SH-SY5Y (cell line): ENCODE measurements around the gene BCL2A1.

ENCODE experiments used
- GATA2 ChIP-seq: IDR thresholded peaks from 2 replicates; pipeline ENCODE4 v1.6.1; 2011; ENCODE audit warnings: mild to moderate bottlenecking, low read depth, low read length
- GATA3 ChIP-seq: IDR thresholded peaks from 2 replicates; pipeline ENCODE4 v1.6.1; 2011; ENCODE audit warnings: low read depth, mild to moderate bottlenecking, low read length, moderate library complexity

DNA sequence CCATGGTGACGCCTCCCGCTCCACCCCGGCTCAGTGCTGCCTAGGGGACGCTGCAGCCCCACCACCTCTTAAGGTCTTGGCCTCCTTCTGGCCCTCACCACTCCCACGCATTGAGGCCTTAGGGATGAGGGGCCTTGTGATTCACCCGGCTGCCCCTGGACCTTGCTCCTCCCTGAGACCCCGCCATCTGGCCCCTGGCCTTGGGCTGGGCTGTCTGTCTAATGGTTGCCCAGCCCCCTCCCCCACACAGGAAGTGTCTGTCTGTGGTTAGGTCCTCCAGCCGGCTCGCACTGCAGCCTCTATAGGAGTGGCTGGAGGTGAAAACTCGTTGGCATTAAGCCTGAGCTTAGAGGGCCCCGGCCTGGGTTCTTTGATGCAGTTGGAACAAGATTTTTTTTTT lies 52.7 kb downstream of the BCL2A1 start:
- TF ChIP-seq GATA2 (no peak), GATA3 (no peak)
